ENCODE results near the gene CALML6. TPM values are rescaled to one million over a fixed set of nuclear protein-coding genes. Genes with fewer than 3 reads are reported as not detected.
A peak's percentile ranks its signal among the peaks of the same experiment; 100 is the strongest.

Gene CALML6
- total RNA-seq, 2 experiments from 2014 or later, result 0.47 to 0.69 TPM

- Histone ChIP-seq H3K27me3 (ENCODE audit: control insufficient read depth in 1 of 2, insufficient read depth in 2 of 2, low read length in 2 of 2) (no peaks in the 10 kb centered on the region), H3K36me3 (ENCODE audit: insufficient read depth, low read length) (no peaks in the 10 kb centered on the region), H3K9me3 (ENCODE audit: control insufficient read depth in 1 of 2, insufficient read depth in 1 of 2, low read length in 2 of 2) (no peaks in the 10 kb centered on the region), H3K27ac (ENCODE audit: low read depth in 1 of 2, low read length in 2 of 2) (no peak overlapping the region), H3K4me3 (ENCODE audit: low read length) (no peak overlapping the region), H3K4me1 (ENCODE audit: insufficient read depth, low read length) (peaks cover 35% of the 10 kb centered on the region)
- CTCF ChIA-PET, result interaction anchor here (1.1 to 2.9 kb wide), 2 partner anchors 9 to 32 kb away, joined by 3 to 14 read pairs; no protein-coding TSS in a partner anchor
- ATAC-seq (ENCODE audit: poor library complexity) (peak; percentile 49), DNase-seq (peak in 3 of 14 experiments; percentile 36 to 56 (median 53))
- Mint-ChIP-seq H3K4me1 (ENCODE audit: low read depth) (peaks cover 18% of the 10 kb centered on the region), H3K27ac (no peak overlapping the region), H3K27me3 (peaks cover 3% of the 10 kb centered on the region), H3K4me3 (no peak overlapping the region), H3K9me3 (no peaks in the 10 kb centered on the region), H3K36me3 (ENCODE audit: low read depth) (no peaks in the 10 kb centered on the region)
- TF ChIP-seq CTCF (IDR thresholded peaks at IDR 0.05), result no peak
- intact Hi-C loops (cut with DNase I, micrococcal nuclease), result no loop called here
- POLR2A ChIA-PET, result interaction anchor here (0.6 to 1.6 kb wide), 2 partner anchors 8 to 9 kb away, joined by 4 to 7 read pairs; no protein-coding TSS in a partner anchor
Measured at GRCh38 chr1:1899266-1899966, 15.6 kb upstream of the CALML6 start.

- intact Hi-C loops (cut with DNase I, micrococcal nuclease), result no loop called here
Measured at GRCh38 chr1:1899967-1900327, 15.1 kb upstream of the CALML6 start.

More at GRCh38 chr1:1899967-1900327, 15.1 kb upstream of the CALML6 start:
- Mint-ChIP-seq H3K4me1 (ENCODE audit: low read depth) (peaks cover 13% of the 10 kb centered on the region), H3K36me3 (ENCODE audit: low read depth) (no peaks in the 10 kb centered on the region), H3K4me3 (no peak overlapping the region), H3K27ac (no peak overlapping the region), H3K9me3 (no peaks in the 10 kb centered on the region), H3K27me3 (peaks cover 3% of the 10 kb centered on the region)
- no peaks in the 10 kb centered on the region for H3K36me3 ChIP-seq (ENCODE audit: insufficient read depth, low read length)
- no peaks in the 10 kb centered on the region for H3K27me3 ChIP-seq (ENCODE audit: control insufficient read depth in 1 of 2, insufficient read depth in 2 of 2, low read length in 2 of 2)
- H3K27ac ChIP-seq (ENCODE audit: low read depth in 1 of 2, low read length in 2 of 2), result no peak overlapping the region
- no peaks in the 10 kb centered on the region for H3K9me3 ChIP-seq (ENCODE audit: control insufficient read depth in 1 of 2, insufficient read depth in 1 of 2, low read length in 2 of 2)
- DNase-seq, result no peak
- H3K4me3 ChIP-seq (ENCODE audit: low read length), result no peak overlapping the region
- TF ChIP-seq CTCF (IDR thresholded peaks at IDR 0.05), result no peak
- ChIA-PET CTCF (interaction anchor here (1.1 to 2.9 kb wide), 2 partner anchors 9 to 33 kb away, joined by 3 to 14 read pairs; no protein-coding TSS in a partner anchor), POLR2A (interaction anchor here (0.6 to 1.6 kb wide), 2 partner anchors 8 to 9 kb away, joined by 4 to 7 read pairs; no protein-coding TSS in a partner anchor)
- ATAC-seq (ENCODE audit: poor library complexity), result no peak
- H3K4me1 ChIP-seq (ENCODE audit: insufficient read depth, low read length), result peaks cover 30% of the 10 kb centered on the region

Data from CD4-positive, alpha-beta T cell (primary cell).